ENCODE data around the gene USP4.

USP4 gene

GRCh38 chr3:49311283-49311682 lies 28.6 kb downstream of the USP4 start:
- Histone ChIP-seq H3K9ac (ENCODE audit: low read length) (no peak overlapping the region), H3K27ac (ENCODE audit: low read length) (no peak overlapping the region)

GRCh38 chr3:49310677-49311076 lies 29.2 kb downstream of the USP4 start:
- TF ChIP-seq CTCF (IDR thresholded peaks at IDR 0.05; ENCODE audit: low read length), result no peak
- no peak for TF ChIP-seq EZH2phosphoT487 (IDR thresholded peaks at IDR 0.05; ENCODE audit: low read length)
- TF ChIP-seq EZH2 (optimal IDR thresholded peaks at IDR 0.05; ENCODE audit: low read depth, low read length), result no peak
- Histone ChIP-seq H3K4me3 (ENCODE audit: low read length) (no peak overlapping the region), H3K36me3 (replicated peaks; ENCODE audit: insufficient read depth, low read length) (no peaks in the 10 kb centered on the region; the same call in 1 of the 2 replicates)

More at GRCh38 chr3:49311283-49311682, 28.6 kb downstream of the USP4 start:
- Histone ChIP-seq H3K36me3 (replicated peaks; ENCODE audit: insufficient read depth, low read length) (no peaks in the 10 kb centered on the region; the same call in 1 of the 2 replicates), H3F3A (ENCODE audit: insufficient read depth, low read length) (no peaks in the 10 kb centered on the region), H3K79me2 (ENCODE audit: low read length) (no peaks in the 10 kb centered on the region), H4K20me1 (ENCODE audit: insufficient read depth, low read length) (no peaks in the 10 kb centered on the region), H3K27me3 (replicated peaks; ENCODE audit: insufficient read depth, low read length) (no peaks in the 10 kb centered on the region), H3K9me2 (replicated peaks; ENCODE audit: insufficient read depth, low read length) (no peaks in the 10 kb centered on the region), H3K4me3 (ENCODE audit: low read length) (no peak overlapping the region), H3K4me1 (ENCODE audit: low read length) (peaks cover 10% of the 10 kb centered on the region), H3K4me2 (ENCODE audit: low read depth, low read length) (no peak overlapping the region), H3K9me3 (replicated peaks; ENCODE audit: insufficient read depth, low read length) (no peaks in the 10 kb centered on the region), H2AFZ (ENCODE audit: low read length) (no peak overlapping the region)
- TF ChIP-seq EZH2phosphoT487 (IDR thresholded peaks at IDR 0.05; ENCODE audit: low read length), result no peak
- TF ChIP-seq EZH2 (optimal IDR thresholded peaks at IDR 0.05; ENCODE audit: low read depth, low read length), result no peak
- TF ChIP-seq CTCF (IDR thresholded peaks at IDR 0.05; ENCODE audit: low read length), result no peak
- no peak for DNase-seq

GRCh38 chr3:49305608-49306007 lies 34.2 kb downstream of the USP4 start:
- no peak for DNase-seq
- Histone ChIP-seq H3K27ac (ENCODE audit: low read length) (no peak overlapping the region), H3K27me3 (replicated peaks; ENCODE audit: insufficient read depth, low read length) (no peaks in the 10 kb centered on the region), H2AFZ (ENCODE audit: low read length) (no peak overlapping the region), H3K4me2 (ENCODE audit: low read depth, low read length) (no peak overlapping the region), H4K20me1 (ENCODE audit: insufficient read depth, low read length) (no peaks in the 10 kb centered on the region), H3K4me3 (ENCODE audit: low read length) (no peak overlapping the region), H3K9me3 (replicated peaks; ENCODE audit: insufficient read depth, low read length) (no peaks in the 10 kb centered on the region), H3K9ac (ENCODE audit: low read length) (no peak overlapping the region), H3K79me2 (ENCODE audit: low read length) (no peaks in the 10 kb centered on the region), H3F3A (ENCODE audit: insufficient read depth, low read length) (no peaks in the 10 kb centered on the region), H3K4me1 (ENCODE audit: low read length) (no peaks in the 10 kb centered on the region), H3K36me3 (replicated peaks; ENCODE audit: insufficient read depth, low read length) (no peaks in the 10 kb centered on the region; the same call in 1 of the 2 replicates), H3K9me2 (replicated peaks; ENCODE audit: insufficient read depth, low read length) (no peaks in the 10 kb centered on the region)
- TF ChIP-seq EZH2 (optimal IDR thresholded peaks at IDR 0.05; ENCODE audit: low read depth, low read length) (no peak), CTCF (IDR thresholded peaks at IDR 0.05; ENCODE audit: low read length) (no peak), EZH2phosphoT487 (IDR thresholded peaks at IDR 0.05; ENCODE audit: low read length) (no peak)

More at GRCh38 chr3:49310677-49311076, 29.2 kb downstream of the USP4 start:
- no peak for DNase-seq
- no peaks in the 10 kb centered on the region for H4K20me1 ChIP-seq (ENCODE audit: insufficient read depth, low read length)
- H3K27me3 ChIP-seq (replicated peaks; ENCODE audit: insufficient read depth, low read length), result no peaks in the 10 kb centered on the region
- no peaks in the 10 kb centered on the region for H3K9me2 ChIP-seq (replicated peaks; ENCODE audit: insufficient read depth, low read length)
- no peaks in the 10 kb centered on the region for H3K79me2 ChIP-seq (ENCODE audit: low read length)
- H3K9ac ChIP-seq (ENCODE audit: low read length), result no peak overlapping the region
- H2AFZ ChIP-seq (ENCODE audit: low read length), result no peak overlapping the region
- no peak overlapping the region for H3K27ac ChIP-seq (ENCODE audit: low read length)
- H3K4me1 ChIP-seq (ENCODE audit: low read length), result peaks cover 10% of the 10 kb centered on the region
- H3K4me2 ChIP-seq (ENCODE audit: low read depth, low read length), result no peak overlapping the region
- H3F3A ChIP-seq (ENCODE audit: insufficient read depth, low read length), result no peaks in the 10 kb centered on the region
- no peaks in the 10 kb centered on the region for H3K9me3 ChIP-seq (replicated peaks; ENCODE audit: insufficient read depth, low read length)
